Right kidney (tissue), 9 donors: ENCODE results near the gene STMN3.
A peak's percentile ranks its signal among the peaks of the same experiment; 100 is the strongest.

ENCODE experiments used
- DNase-seq: peaks from one replicate; pipeline ENCODE4 v3.0.0-alpha.2; 2016
- long read RNA-seq, 8 donors: transcript quantifications; one replicate each; lab custom pipeline, GENCODE V29; 2026

Gene STMN3
- long read RNA-seq, donor 1, transcript STMN3-201 (5 exons, 2,255 nt) = major isoform, 22 of 28 reads
- long read RNA-seq, donor 1, partial matches to known transcripts = 6 of 28 reads
- long read RNA-seq, donor 1, other reads (novel, unspliced or antisense) = 0 of 28 reads
- long read RNA-seq, donor 2, transcript STMN3-201 (5 exons, 2,255 nt) = major isoform, 12 of 12 reads
- long read RNA-seq, donor 2, partial matches to known transcripts = 0 of 12 reads
- long read RNA-seq, donor 2, other reads (novel, unspliced or antisense) = 0 of 12 reads
- long read RNA-seq, donor 3, transcript STMN3-201 (5 exons, 2,255 nt) = major isoform, 9 of 9 reads
- long read RNA-seq, donor 3, partial matches to known transcripts = 0 of 9 reads
- long read RNA-seq, donor 3, other reads (novel, unspliced or antisense) = 0 of 9 reads
- long read RNA-seq, donor 4, transcript STMN3-201 (5 exons, 2,255 nt) = major isoform, 12 of 12 reads
- long read RNA-seq, donor 4, partial matches to known transcripts = 0 of 12 reads
- long read RNA-seq, donor 4, other reads (novel, unspliced or antisense) = 0 of 12 reads
- long read RNA-seq, donor 5, transcript STMN3-201 (5 exons, 2,255 nt) = major isoform, 14 of 26 reads
- long read RNA-seq, donor 5, partial matches to known transcripts = 12 of 26 reads
- long read RNA-seq, donor 5, other reads (novel, unspliced or antisense) = 0 of 26 reads
- long read RNA-seq, donor 6, transcript STMN3-201 (5 exons, 2,255 nt) = major isoform, 9 of 9 reads
- long read RNA-seq, donor 6, partial matches to known transcripts = 0 of 9 reads
- long read RNA-seq, donor 6, other reads (novel, unspliced or antisense) = 0 of 9 reads
- long read RNA-seq, donor 7, transcript STMN3-201 (5 exons, 2,255 nt) = major isoform, 28 of 28 reads
- long read RNA-seq, donor 7, partial matches to known transcripts = 0 of 28 reads
- long read RNA-seq, donor 7, other reads (novel, unspliced or antisense) = 0 of 28 reads
- long read RNA-seq, donor 8, transcript STMN3-201 (5 exons, 2,255 nt) = major isoform, 17 of 17 reads
- long read RNA-seq, donor 8, partial matches to known transcripts = 0 of 17 reads
- long read RNA-seq, donor 8, other reads (novel, unspliced or antisense) = 0 of 17 reads

GRCh38 chr20:63653041-63653973 is at the start of gene STMN3:
Gene STMN3 (minus strand): TSS chr20:63653424. CDS start chr20:63653345, 79 bp downstream.
- peak; percentile 86 for DNase-seq

- DNase-seq = no peak
These were observed 48.9 kb upstream of the STMN3 start for GRCh38 chr20:63702036-63702665.

GRCh38 chr20:63701329-63702035 is 48.3 kb upstream of the STMN3 start:
- no peak for DNase-seq

GRCh38 chr20:63701051-63701328 is 47.8 kb upstream of the STMN3 start:
- DNase-seq = no peak

GRCh38 chr20:63700199-63701050 is 47.2 kb upstream of the STMN3 start:
- no peak for DNase-seq

GRCh38 chr20:63699466-63700198 is 46.4 kb upstream of the STMN3 start:
- DNase-seq = no peak

- no peak for DNase-seq
These were observed 45.7 kb upstream of the STMN3 start for GRCh38 chr20:63698739-63699465.

- no peak for DNase-seq
These were observed 44.8 kb upstream of the STMN3 start for GRCh38 chr20:63697868-63698545.

GRCh38 chr20:63697357-63697867 is 44.2 kb upstream of the STMN3 start:
- no peak for DNase-seq

GRCh38 chr20:63696628-63697356 is 43.6 kb upstream of the STMN3 start, which contains the start of gene TNFRSF6B:
Gene TNFRSF6B (plus strand): TSS chr20:63696652. CDS start chr20:63696768, 116 bp downstream.
- DNase-seq = peak; percentile 68

- DNase-seq = no peak
These were observed 43.0 kb upstream of the STMN3 start for GRCh38 chr20:63696306-63696627.

GRCh38 chr20:63695424-63696305 is 42.4 kb upstream of the STMN3 start:
- no peak for DNase-seq

GRCh38 chr20:63694584-63695423 is 41.6 kb upstream of the STMN3 start:
- DNase-seq = no peak

GRCh38 chr20:63693733-63694583 is 40.7 kb upstream of the STMN3 start:
- no peak for DNase-seq
